ENCODE measurements around the gene PHYHD1.

- no peak for TF ChIP-seq CTCF (IDR thresholded peaks at IDR 0.05)
- TF ChIP-seq POLR2A (IDR thresholded peaks at IDR 0.05; ENCODE audit: low read length): no peak
- no peak for TF ChIP-seq RFX5 (IDR thresholded peaks at IDR 0.05)
- TF ChIP-seq RAD21 (conservative IDR thresholded peaks at IDR 0.05 in 1 of 2, IDR thresholded peaks at IDR 0.05 in 1 of 2): no peak
- no peak for TF ChIP-seq MAX (IDR thresholded peaks at IDR 0.05)
- no peak for TF ChIP-seq TP53 (CRISPR knock-in tag; IDR thresholded peaks at IDR 0.05)
- no peak for TF ChIP-seq KDM5A (IDR thresholded peaks at IDR 0.05)
- TF ChIP-seq MAZ (IDR thresholded peaks at IDR 0.05; ENCODE audit: borderline replicate concordance, low read depth, low read length): no peak
- no peak for TF ChIP-seq NR3C1 (IDR thresholded peaks at IDR 0.05)
- TF ChIP-seq CHD2 (IDR thresholded peaks at IDR 0.05; ENCODE audit: low read length, partially characterized antibody): no peak
- TF ChIP-seq POLR2AphosphoS2 (conservative IDR thresholded peaks at IDR 0.05; ENCODE audit: low read length): no peak
- TF ChIP-seq EP300 (IDR thresholded peaks at IDR 0.05): no peak
These were observed 48.7 kb downstream of the PHYHD1 start for GRCh38 chr9:128969491-128969890.

Measured in A549 (cell line).